ENCODE measurements around the gene UGT1A4.

UGT1A4 gene

GRCh38 chr2:233679196-233679595, 39.3 kb upstream of the UGT1A4 start:
- DNase-seq (ENCODE audit: extremely low read depth, low read depth), result no peak
- TF ChIP-seq, protein P1, sequence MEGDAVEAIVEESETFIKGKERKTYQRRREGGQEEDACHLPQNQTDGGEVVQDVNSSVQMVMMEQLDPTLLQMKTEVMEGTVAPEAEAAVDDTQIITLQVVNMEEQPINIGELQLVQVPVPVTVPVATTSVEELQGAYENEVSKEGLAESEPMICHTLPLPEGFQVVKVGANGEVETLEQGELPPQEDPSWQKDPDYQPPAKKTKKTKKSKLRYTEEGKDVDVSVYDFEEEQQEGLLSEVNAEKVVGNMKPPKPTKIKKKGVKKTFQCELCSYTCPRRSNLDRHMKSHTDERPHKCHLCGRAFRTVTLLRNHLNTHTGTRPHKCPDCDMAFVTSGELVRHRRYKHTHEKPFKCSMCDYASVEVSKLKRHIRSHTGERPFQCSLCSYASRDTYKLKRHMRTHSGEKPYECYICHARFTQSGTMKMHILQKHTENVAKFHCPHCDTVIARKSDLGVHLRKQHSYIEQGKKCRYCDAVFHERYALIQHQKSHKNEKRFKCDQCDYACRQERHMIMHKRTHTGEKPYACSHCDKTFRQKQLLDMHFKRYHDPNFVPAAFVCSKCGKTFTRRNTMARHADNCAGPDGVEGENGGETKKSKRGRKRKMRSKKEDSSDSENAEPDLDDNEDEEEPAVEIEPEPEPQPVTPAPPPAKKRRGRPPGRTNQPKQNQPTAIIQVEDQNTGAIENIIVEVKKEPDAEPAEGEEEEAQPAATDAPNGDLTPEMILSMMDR (IDR thresholded peaks at IDR 0.05; ENCODE audit: low read depth, low read length), result no peak

DNA sequence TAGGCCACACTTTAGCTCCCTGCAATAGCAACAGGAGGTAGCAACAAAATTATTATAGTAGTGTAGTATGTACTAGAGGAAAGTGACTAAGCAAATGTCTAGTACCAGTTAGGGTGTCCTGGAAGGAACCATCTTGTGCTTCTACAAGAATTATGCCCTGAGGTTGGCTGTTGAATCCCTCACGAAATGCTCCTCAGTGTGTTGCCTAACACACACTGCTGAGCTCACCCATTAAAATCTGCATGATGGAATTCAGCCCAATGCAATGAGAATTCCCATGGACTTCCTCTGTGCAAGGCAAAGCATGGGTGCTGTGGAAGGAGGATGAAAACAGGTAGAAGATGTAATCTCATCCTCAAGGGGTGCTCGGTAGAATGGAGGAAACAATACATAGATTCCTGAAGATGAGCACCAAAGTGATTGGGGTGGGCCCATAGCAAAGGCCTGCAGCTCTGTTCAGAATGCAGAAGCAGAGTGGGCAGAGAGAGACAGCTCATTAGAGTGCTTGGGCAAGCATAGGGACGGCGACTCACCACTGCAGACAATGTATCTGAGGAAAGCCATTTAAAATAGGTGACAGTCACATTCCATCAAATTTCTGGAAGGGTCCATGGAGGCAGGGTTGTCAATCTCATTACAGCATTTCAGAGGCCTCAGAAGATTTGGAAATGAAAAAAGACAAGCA, 38.0 kb upstream of the UGT1A4 start:
- DNase-seq (ENCODE audit: extremely low read depth, low read depth), result no peak
- TF ChIP-seq, protein P1 (IDR thresholded peaks at IDR 0.05; ENCODE audit: low read depth, low read length), result no peak

DNA sequence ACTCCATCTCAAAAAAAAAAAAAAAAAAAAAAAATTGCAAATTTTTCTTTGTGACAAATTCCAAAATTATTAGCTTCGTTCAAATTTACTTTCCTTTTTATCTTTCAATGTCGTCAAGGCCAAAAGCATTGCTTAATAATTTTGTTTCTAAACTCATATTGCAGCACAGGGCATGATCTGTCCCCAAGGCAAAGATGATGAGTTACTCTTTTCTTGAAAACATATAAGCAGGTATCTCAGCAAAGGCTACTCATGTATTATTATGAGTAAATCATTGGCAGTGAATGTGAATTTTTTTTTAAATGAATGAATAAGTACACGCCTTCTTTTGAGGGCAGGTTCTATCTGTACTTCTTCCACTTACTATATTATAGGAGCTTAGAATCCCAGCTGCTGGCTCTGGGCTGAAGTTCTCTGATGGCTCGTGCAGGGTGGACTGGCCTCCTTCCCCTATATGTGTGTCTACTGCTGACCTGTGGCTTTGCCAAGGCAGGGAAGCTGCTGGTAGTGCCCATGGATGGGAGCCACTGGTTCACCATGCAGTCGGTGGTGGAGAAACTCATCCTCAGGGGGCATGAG, 36.9 kb upstream of the UGT1A4 start, which contains the start of gene UGT1A7:
UGT1A7 (plus strand) TSS at position 381 of the 579 bp plus-strand sequence; CDS start at position 418, 37 bp downstream.
- TF ChIP-seq, protein P1 (IDR thresholded peaks at IDR 0.05; ENCODE audit: low read depth, low read length), result no peak
- DNase-seq (ENCODE audit: extremely low read depth, low read depth), result no peak

- TF ChIP-seq, protein P1 (IDR thresholded peaks at IDR 0.05; ENCODE audit: low read depth, low read length), result no peak
- no peak for DNase-seq (ENCODE audit: extremely low read depth, low read depth)
These were observed 33.9 kb upstream of the UGT1A4 start for GRCh38 chr2:233684640-233685039.

GRCh38 chr2:233686928-233687327, 31.6 kb upstream of the UGT1A4 start:
- DNase-seq (ENCODE audit: extremely low read depth, low read depth), result no peak
- TF ChIP-seq, protein P1 (IDR thresholded peaks at IDR 0.05; ENCODE audit: low read depth, low read length), result no peak

DNA sequence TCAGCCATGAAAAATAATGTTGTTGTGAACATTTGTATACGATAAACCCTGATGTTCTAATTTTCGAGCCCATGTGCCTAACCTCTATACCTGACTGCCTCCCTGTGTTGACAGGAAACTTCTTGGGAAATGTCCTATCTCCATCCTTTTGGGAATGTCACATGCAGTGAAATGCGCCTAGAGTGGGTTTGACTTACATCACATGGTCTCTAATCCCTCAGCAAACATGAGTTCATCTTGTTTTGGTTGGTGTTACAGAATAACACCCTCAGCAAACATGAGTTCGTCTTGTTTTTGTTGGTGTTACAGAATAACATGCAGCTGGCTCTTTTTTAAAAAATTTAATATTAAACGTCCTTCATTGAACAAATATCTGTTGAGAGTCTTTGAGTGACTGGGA, 30.2 kb upstream of the UGT1A4 start:
- DNase-seq (ENCODE audit: extremely low read depth, low read depth), result no peak

GRCh38 chr2:233689031-233689430, 29.5 kb upstream of the UGT1A4 start:
- no peak for DNase-seq (ENCODE audit: extremely low read depth, low read depth)
- TF ChIP-seq, protein P1 (IDR thresholded peaks at IDR 0.05; ENCODE audit: low read depth, low read length), result no peak

More for the DNA sequence above, 30.2 kb upstream of the UGT1A4 start:
- TF ChIP-seq, protein P1 (IDR thresholded peaks at IDR 0.05; ENCODE audit: low read depth, low read length), result no peak

Data from AG09319 (cell line).